ENCODE results near the gene GARNL3. TPM values are rescaled to one million over a fixed set of nuclear protein-coding genes. Genes with fewer than 3 reads are reported as not detected.

Gene GARNL3
- total and polyA plus RNA-seq, 2 experiments from 2014 or later, result 24.8 to 34.2 TPM

DNA sequence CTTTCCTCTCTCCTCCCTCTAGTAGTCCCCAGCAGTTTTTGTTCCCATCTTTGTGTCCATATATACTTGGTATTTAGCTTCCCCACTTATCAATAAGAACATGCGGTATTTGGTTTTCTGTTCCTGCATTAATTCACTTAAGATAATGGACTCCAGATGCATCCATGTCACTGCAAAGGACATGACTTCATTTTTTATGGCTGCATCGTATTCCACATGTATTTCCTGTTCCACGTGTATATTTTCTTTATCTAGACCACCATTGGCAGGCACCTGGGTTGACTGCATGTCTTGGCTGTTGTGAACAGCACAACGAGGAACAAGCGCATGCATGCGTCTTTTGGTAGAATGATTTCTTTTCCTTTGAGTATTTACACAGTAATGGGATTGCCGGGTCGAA lies 165.8 kb downstream of the GARNL3 start:
- H3K4me1 ChIP-seq (ENCODE audit: low read depth), result peaks cover 4% of the 10 kb centered on the region
- H3K4me3 ChIP-seq, result no peak overlapping the region
- TF ChIP-seq CTCF (IDR thresholded peaks at IDR 0.05; ENCODE audit: low read depth, low read length), result no peak
- no peaks in the 10 kb centered on the region for H3K27me3 ChIP-seq
- no peak overlapping the region for H3K27ac ChIP-seq
- peaks cover 25% of the 10 kb centered on the region for H3K36me3 ChIP-seq
- H3K9me3 ChIP-seq (ENCODE audit: low read depth), result no peaks in the 10 kb centered on the region
- no peak for DNase-seq (ENCODE audit: low read depth in 1 of 2, low spot score in 1 of 2)

DNA sequence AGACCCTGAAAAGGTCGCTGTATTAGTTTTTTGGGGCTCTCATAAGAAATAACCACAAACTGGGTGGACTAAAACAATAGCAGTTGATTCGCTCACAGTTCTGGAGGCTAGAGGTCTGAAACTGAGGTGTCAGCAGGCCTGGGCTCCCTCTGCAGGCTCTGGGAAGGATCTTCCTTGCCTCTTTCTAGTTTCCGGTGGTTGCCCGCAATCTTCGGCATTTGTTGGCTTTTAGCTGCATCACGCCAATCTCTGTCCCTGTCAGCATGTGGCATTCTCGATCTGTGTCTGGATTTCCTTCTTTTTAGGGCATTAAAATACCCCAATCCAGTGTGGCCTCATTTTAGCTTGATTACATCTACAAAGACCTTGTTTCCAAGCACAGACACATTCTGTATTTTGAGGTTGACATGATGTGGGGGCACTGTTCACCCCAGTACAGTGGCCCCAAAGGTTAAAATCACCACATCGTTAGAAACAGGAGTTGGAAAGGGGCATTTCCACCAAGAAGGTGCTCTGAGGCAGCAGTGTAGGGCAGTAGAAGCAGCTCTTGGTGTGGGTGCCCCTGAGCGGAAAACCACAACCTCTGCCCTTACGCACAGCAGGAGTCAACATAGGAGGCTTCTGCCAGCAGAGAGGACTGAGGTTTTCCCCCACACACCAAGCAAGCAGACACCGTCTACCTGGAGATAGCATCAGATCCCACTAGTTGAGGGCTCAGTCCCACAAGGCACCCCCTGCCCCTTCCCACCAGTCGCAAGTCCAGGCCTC lies 173.1 kb downstream of the GARNL3 start:
- peak; percentile 15 for TF ChIP-seq CTCF (IDR thresholded peaks at IDR 0.05; ENCODE audit: low read depth, low read length)
- no peaks in the 10 kb centered on the region for H3K4me1 ChIP-seq (ENCODE audit: low read depth)
- no peak overlapping the region for H3K27ac ChIP-seq
- DNase-seq (ENCODE audit: low read depth in 1 of 2, low spot score in 1 of 2), result no peak
- H3K36me3 ChIP-seq, result peaks cover 56% of the 10 kb centered on the region
- no peak overlapping the region for H3K4me3 ChIP-seq
- no peaks in the 10 kb centered on the region for H3K9me3 ChIP-seq (ENCODE audit: low read depth)
- no peaks in the 10 kb centered on the region for H3K27me3 ChIP-seq

DNA sequence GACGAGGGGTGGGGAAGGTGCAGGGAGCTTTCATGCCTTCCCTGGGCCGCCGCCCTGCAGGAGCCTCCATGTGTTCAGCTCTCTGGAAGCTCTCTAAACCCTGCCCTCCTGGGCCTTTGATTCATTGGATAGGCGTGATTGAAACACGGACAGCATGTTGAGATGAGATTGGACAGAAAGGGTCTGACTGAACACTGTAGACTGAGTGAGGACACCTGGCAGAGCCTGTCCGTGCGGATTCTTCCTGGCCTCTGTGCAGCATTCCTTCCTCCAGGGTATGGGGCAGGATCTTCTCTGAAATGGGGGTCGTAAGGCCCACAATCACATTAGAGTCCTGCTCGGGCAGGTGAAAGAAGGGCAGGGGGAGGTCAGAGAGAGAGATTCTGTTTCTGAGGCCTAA lies 173.8 kb downstream of the GARNL3 start:
- no peaks in the 10 kb centered on the region for H3K9me3 ChIP-seq (ENCODE audit: low read depth)
- no peak overlapping the region for H3K27ac ChIP-seq
- no peaks in the 10 kb centered on the region for H3K27me3 ChIP-seq
- TF ChIP-seq CTCF (IDR thresholded peaks at IDR 0.05; ENCODE audit: low read depth, low read length), result no peak
- H3K36me3 ChIP-seq, result peaks cover 61% of the 10 kb centered on the region
- H3K4me1 ChIP-seq (ENCODE audit: low read depth), result no peaks in the 10 kb centered on the region
- no peak for DNase-seq (ENCODE audit: low read depth in 1 of 2, low spot score in 1 of 2)
- no peak overlapping the region for H3K4me3 ChIP-seq

Other genes with a start within 250 kb of the GARNL3 start
- gene ANGPTL2, start 142.1 kb upstream of the GARNL3 start, total RNA-seq, result 3.6 and 5.8 TPM in 2 replicates
- gene ANGPTL2, start 142.1 kb upstream of the GARNL3 start, polyA plus RNA-seq, result 3.0 and 6.7 TPM in 2 replicates
- 45.1 and 45.3 TPM in 2 replicates for gene SLC2A8, start 132.4 kb downstream of the GARNL3 start, total RNA-seq
- gene SLC2A8, start 132.4 kb downstream of the GARNL3 start, polyA plus RNA-seq, result 54.2 and 62.2 TPM in 2 replicates
- gene ZNF79, start 159.6 kb downstream of the GARNL3 start, total RNA-seq, result 8.2 and 8.8 TPM in 2 replicates
- 4.6 and 5.2 TPM in 2 replicates for gene ZNF79, start 159.6 kb downstream of the GARNL3 start, polyA plus RNA-seq
- gene RPL12, start 186.6 kb downstream of the GARNL3 start, total RNA-seq, result 1,318 and 1,367 TPM in 2 replicates
- 335 and 434 TPM in 2 replicates for gene RPL12, start 186.6 kb downstream of the GARNL3 start, polyA plus RNA-seq
- gene LRSAM1, start 186.7 kb downstream of the GARNL3 start, total RNA-seq, result 32.6 and 39.4 TPM in 2 replicates
- 37.1 and 39.7 TPM in 2 replicates for gene LRSAM1, start 186.7 kb downstream of the GARNL3 start, polyA plus RNA-seq

Data from cardiac muscle cell (in vitro differentiated cells and primary cell).